ENCODE measurements around the gene EFCC1.

DNA sequence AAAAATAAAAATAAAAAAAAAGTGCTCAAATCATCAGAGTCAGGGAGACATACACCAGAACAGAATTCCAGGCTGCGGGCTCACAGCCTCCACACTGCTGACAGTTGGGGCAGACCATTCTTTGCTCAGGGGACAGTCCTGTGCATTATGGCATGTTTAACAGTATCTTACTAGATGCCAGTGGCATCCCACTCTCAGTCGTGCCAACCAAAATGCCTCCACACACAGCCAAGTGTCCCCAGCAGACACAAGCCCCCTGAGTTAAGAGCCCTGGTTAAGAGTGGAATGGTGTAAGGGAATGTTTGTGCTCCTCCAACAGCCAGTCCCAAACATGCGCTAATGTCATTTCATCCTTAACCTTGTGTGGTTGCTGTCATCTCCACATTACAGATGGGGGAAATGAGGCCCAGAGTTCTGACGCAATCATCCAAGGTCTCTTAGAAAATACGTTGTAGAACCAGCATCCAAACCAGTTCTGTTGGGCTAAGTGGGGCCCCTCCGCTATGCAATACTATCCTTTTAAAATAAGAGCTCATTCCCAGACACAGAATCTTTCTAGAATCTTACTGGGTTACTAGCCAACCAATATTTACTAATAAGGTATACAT, 33.3 kb upstream of the EFCC1 start:
- TF ChIP-seq, protein P1, sequence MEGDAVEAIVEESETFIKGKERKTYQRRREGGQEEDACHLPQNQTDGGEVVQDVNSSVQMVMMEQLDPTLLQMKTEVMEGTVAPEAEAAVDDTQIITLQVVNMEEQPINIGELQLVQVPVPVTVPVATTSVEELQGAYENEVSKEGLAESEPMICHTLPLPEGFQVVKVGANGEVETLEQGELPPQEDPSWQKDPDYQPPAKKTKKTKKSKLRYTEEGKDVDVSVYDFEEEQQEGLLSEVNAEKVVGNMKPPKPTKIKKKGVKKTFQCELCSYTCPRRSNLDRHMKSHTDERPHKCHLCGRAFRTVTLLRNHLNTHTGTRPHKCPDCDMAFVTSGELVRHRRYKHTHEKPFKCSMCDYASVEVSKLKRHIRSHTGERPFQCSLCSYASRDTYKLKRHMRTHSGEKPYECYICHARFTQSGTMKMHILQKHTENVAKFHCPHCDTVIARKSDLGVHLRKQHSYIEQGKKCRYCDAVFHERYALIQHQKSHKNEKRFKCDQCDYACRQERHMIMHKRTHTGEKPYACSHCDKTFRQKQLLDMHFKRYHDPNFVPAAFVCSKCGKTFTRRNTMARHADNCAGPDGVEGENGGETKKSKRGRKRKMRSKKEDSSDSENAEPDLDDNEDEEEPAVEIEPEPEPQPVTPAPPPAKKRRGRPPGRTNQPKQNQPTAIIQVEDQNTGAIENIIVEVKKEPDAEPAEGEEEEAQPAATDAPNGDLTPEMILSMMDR (conservative IDR thresholded peaks at IDR 0.05; ENCODE audit: low read depth, low read length) = no peak
- TF ChIP-seq EZH2 (IDR thresholded peaks at IDR 0.05; ENCODE audit: borderline replicate concordance, low read depth, low read length, poor library complexity, severe bottlenecking) = no peak
